OCI-LY3 (cell line): Measurements from ENCODE around the gene FLYWCH1.

Experiments used
- EZH2phosphoT487 ChIP-seq: fragments of 200-600 bp; shearing (Covaris generic); IDR thresholded peaks from 2 replicates; pipeline ENCODE4 v1.6.1; 2018; ENCODE audit warnings: antibody characterized with exemption, mixed run types, low read depth
- TF ChIP-seq, protein P1 (sequence below): fragments of 200-600, 300-600 bp; sonication (generic); IDR thresholded peaks from 2 replicates; pipeline ENCODE4 v1.5.1; 2014; ENCODE audit warnings: antibody characterized with exemption, low read length, low read depth

DNA sequence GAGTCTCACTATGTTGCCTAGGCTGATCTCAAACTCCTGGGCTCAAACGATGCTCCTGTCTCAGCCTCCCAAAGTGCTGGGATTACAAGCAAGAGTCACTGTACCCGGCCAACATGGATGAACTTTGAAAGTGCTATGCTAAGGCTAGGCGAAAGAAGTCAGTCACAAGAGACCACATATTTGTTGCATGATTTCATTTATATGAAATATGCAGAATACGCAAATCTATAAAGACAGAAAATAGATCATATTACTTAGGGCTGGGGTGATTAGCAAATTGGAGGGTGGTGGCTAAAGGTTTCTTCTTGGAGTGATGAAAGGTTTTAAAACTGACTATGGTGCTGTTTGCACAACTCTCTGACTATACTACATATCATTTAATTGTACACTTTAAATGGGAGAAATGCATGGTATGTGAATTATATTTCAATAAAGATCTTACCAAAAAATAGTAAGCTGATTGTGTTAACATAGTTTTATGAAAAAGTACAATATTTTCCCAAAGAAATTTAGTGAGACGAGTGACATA, 1.2 kb upstream of the FLYWCH1 start:
- TF ChIP-seq, protein P1, sequence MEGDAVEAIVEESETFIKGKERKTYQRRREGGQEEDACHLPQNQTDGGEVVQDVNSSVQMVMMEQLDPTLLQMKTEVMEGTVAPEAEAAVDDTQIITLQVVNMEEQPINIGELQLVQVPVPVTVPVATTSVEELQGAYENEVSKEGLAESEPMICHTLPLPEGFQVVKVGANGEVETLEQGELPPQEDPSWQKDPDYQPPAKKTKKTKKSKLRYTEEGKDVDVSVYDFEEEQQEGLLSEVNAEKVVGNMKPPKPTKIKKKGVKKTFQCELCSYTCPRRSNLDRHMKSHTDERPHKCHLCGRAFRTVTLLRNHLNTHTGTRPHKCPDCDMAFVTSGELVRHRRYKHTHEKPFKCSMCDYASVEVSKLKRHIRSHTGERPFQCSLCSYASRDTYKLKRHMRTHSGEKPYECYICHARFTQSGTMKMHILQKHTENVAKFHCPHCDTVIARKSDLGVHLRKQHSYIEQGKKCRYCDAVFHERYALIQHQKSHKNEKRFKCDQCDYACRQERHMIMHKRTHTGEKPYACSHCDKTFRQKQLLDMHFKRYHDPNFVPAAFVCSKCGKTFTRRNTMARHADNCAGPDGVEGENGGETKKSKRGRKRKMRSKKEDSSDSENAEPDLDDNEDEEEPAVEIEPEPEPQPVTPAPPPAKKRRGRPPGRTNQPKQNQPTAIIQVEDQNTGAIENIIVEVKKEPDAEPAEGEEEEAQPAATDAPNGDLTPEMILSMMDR: no peak
- no peak for TF ChIP-seq EZH2phosphoT487
